T-helper 9 cell (primary cell): Measurements from ENCODE around the gene RCN2.
"Not testable (repeated sequence)": the region's sequence is repeated elsewhere in the genome, so short reads cannot be mapped to it uniquely, and the experiment has no call there.

Experiments
- DNase-seq: peaks from one replicate; pipeline ENCODE4 v3.0.0-alpha.2; 2020

RCN2 gene

DNA sequence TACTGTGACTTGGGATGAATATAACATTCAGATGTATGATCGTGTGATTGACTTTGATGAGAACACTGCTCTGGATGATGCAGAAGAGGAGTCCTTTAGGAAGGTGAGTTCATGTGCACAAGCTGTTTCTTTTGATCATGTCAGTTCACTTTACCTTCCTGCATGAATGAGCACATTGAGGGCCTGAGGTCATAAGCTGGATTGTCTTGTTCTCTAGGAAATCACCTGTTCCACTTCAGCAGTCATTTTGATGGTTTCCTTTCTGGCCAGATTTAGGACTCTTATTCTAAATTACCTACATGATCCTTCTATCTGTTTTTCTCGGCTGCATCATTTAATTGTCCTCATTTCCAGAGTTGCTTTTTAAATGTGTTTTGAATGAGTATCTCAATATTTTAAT is 4.1 kb downstream of the RCN2 start:
- DNase-seq: no peak

DNA sequence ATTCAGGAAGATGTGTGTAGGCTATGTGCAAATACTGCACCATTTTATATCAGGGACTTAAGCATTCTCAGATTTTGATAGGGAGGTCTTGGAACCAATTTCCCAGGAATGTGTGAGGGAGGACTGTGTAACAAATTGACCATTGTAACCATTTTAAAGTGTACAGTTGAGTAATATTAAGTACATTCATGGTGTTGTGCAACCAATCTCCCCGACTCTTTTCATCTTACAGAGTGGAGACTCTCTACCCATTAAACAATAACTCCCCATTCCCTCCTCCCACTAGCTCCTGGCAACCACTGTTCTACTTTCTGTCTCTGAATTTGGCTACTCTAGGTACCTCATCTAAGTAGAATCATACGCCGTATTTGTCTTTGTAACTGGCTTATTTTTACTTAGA is 5.1 kb downstream of the RCN2 start:
- DNase-seq: no peak

DNA sequence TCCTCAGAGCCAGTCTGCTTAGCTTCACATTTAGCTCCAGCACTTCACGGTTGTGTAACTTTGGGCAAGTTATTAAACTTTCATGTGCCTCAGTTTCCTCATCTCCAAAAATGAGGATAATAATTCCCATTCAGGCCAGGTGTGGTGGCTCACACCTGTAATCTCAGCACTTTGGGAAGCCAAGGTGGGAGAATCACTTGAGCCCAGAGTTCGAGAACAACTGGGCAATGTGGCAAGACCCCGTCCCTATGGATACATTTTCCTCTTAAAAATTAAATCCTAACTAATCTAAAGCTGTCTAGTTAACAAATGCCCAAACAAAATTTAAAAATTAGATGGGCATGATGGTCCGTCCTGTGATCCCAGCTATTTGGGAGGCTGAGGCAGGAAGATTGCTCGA is 7.2 kb downstream of the RCN2 start:
- no peak for DNase-seq

GRCh38 chr15:76939715-76940114 is 8.2 kb downstream of the RCN2 start:
- no peak for DNase-seq

DNA sequence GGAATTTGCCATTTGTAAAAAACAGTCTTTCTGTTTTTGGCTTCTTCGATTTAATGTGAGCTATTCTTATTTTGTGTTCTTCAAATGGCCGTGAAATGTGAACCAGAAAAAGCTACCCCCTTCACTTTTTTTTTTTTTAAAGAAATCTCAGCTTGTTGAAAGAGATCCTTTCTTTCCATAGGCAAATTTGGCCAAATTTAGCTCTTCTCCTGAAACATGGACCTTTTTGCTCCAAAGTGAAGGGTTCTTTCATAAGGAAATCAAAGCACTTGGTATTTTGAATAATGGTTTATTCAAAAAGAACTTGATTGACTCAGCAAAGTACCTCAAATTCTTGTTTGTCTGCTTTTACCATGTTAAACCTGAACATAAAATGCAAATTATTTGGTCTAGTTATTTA is 10.1 kb downstream of the RCN2 start:
- DNase-seq: no peak

DNA sequence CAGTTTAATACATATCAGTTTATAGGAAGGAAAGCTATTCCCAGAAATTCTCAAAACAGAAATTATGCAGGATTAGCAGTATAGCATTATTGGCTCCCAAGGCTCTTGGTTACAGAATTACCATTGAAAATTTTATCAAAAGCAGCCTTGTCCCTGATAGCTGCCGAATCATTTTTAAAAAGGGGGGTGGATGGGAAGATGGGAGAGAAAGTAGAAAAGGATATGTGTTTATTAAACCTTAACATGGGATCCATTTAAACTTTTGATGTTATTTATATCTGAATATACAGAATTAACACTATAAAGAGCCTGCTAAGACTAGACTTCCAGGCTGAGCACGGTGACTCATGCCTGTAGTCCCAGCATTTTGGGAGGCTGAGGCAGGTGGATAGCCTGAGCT is 10.8 kb downstream of the RCN2 start:
- no peak for DNase-seq

DNA sequence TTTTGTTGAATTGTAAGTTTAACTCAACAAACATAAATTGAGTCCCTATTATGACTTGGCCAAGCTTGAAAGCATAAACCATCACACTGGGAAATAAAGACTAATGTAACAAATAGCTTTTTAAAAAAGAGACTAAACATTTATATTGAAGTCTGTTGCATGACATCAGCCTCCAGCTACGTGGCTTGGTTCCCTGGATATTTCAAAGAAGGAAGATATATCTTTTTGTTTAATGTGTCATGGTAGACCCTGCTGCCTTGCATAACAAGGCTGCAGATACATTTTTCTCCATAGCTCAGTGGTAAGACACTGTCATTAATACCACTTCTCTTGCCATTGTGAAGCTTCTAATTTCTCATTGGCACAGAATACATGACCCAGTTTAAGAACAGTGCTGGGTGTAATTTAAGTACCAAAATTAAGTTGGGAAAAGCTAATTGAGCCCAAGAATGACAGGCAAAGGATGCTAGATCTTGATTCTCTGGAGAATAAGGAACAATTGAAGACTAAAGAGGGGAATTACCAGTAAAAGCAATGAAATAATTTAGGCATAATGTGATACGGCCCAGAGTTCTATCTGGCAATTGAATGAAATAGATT is 14.0 kb downstream of the RCN2 start:
- no peak for DNase-seq

- no peak for DNase-seq
Measured at GRCh38 chr15:76947454-76947853, 15.9 kb downstream of the RCN2 start.

DNA sequence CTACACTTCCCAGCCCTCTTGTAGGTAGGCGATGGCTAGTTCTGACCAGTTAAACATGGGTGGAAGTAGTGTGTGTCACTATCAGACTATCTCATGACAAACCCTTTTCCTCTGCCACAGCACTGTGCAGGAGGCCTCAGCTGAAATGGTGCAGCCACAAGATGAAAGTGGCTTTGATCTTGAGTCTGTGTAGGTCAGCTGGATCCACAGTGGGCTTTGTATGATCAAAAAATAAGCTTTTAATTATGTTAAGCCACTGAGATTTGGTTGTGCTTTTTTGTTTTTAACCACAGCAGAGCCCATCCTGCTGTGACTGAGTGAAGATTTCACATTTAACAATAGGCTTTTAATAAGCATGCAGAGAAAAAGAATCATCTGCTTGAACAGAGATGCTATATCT is 19.7 kb downstream of the RCN2 start:
- no peak for DNase-seq

GRCh38 chr15:76953913-76954312 is 22.4 kb downstream of the RCN2 start:
- DNase-seq: no peak

- no peak for DNase-seq
Measured at GRCh38 chr15:76954744-76955143, 23.2 kb downstream of the RCN2 start.

GRCh38 chr15:76961268-76962011 is 29.9 kb downstream of the RCN2 start:
- no peak for DNase-seq

- no peak for DNase-seq
Measured at GRCh38 chr15:76962337-76963013, 30.9 kb downstream of the RCN2 start.

DNA sequence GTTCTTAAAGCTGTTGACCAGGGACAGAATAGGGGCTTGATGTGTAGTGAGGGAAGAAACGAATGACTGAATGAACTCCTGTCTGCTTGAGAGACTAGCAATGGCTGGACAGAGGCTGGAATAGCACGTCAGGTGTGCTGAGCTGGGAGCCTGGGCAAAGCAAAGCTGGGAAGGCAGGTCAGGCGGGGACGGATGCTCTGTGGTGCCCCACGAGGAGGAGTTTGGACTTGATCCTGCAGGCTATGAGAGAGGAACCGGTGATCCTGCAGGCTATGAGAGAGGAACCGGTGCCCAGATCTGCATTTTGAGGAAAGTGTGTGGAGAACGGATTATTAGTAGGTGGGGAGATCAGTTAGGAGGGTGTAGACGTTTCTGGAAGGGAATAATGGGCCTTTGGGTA is 32.0 kb downstream of the RCN2 start:
- no peak for DNase-seq

- DNase-seq: no peak
Measured at GRCh38 chr15:76964157-76964556, 32.6 kb downstream of the RCN2 start.

DNA sequence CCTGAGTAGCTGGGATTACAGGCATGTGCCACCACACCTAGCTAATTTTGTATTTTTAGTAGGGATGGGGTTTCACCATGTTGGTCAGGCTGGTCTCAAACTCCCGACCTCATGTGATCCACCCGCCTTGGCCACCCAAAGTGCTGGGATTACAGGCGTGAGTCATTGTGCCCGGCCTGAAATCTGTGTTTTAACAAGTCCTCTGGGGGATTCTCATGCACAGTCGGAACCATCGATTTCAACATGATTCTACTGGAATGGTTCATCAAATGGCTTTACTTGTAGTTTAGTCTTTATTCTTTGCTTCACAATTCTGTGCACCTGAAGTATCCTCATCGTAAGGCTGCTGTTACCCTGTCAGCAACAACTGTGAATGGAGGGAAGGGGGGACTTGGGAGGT is 34.5 kb downstream of the RCN2 start:
- DNase-seq: not testable (repeated sequence)

GRCh38 chr15:76967067-76967466 is 35.5 kb downstream of the RCN2 start:
- no peak for DNase-seq

GRCh38 chr15:76968306-76968705 is 36.8 kb downstream of the RCN2 start:
- DNase-seq: no peak

DNA sequence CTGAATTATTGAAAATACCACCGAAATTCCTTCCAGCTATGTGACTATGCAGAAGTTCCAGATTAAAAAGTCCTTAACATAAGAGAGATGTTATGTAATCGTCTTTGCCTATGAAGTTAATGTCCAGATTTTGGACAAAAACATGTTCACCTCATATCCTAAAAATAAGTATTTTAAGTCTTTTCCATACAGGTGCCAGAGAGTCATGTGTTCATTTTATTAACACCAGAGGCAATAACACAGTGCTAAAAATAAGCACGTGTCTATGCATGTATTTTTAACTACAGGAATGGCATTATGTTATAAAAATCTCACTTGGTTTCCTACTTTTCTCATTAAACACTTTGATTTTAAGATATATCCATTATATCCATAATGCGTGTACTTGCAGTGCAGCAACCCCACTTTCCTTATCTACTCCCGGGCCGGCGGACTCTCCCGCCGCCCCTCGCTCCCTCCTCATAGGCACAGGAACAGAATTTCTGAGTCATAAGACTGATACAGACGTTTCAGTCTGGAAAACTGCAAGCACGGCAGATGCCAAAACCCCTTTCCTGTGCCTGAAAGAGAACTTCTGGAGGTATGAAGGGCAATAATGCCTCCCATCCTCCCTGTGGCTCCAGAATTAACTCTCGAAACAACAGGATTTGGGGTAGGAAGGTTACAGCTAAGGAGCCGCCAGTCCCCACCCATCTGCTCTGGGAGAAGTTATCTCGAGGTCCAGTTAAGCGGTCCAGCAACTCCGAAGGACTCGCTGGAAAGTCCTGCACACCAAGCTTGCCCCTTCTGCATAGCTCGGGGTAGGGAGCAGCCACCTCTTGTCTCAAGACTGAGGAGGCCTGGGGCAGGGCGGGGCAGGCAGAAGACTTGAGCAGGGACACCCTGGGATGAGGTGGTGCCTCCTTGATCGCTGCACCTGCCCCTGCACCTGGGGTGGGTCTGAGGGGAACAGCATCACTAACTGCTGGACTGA is 41.1 kb downstream of the RCN2 start:
- DNase-seq: no peak

DNA sequence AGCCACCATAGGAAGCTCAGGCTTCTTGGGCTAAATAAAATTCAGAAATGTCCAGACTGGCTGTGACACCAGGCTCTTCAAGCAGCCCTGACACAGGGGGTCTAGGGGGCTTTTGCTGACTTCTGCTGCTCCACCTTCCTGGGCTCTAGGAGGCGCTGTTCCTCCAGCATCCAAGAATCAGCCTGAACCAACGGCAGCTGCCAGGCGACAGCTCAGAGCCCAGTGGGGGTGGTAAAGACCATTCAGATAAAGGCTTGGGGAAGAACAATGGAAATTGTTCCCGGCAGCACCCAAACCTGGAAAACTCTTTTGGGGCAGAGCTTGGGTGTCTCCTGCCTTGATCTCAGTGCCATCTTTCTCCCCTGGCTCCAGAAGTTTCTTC is 41.8 kb downstream of the RCN2 start:
- peak; percentile 57 for DNase-seq

DNA sequence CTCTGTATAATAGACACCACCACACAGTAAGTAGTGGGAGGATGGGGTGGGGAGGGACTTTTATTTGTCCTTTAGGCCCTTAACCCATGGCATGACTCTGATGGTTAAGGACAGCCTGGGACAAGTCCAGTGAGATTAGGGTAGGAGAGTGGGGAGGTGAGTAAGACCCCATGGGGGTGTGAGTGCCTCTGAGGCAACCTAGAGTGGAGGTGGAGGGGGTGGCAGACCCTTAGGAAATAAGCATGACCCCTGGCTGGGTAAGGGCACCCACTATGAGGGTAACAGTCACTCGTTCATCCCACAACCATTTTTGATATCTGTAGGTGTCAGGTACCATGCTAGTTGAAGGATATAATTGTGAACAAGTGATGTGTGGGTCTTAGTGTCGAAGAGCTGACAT is 42.4 kb downstream of the RCN2 start:
- no peak for DNase-seq

DNA sequence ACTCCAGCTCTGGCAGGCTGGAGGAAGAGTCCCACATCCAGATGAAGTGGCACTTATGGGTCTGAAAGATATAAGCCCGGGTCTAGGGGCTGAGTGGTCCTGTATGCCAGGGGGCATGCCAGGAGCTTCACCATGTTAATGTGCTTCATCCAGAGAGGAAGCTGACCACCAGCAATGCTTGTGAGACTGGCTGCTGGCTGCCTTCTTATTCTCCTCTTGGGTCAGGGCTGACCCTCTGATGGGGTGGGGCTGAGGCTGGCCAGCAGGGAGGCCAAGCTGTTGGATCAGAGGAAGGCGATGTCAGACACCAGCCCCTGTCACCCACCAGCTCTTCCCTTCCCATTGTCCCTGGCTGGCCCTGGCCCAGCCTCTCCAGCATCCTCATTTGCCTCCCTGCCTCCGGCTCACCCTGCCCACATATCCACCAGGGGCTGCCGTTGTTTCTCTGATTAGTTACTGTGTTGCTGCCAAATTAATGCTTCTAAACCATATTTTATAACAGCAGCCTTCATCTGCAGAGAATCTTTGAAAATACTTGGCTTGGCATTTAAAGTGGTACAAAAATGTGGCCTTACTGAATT is 43.0 kb downstream of the RCN2 start:
- no peak for DNase-seq

DNA sequence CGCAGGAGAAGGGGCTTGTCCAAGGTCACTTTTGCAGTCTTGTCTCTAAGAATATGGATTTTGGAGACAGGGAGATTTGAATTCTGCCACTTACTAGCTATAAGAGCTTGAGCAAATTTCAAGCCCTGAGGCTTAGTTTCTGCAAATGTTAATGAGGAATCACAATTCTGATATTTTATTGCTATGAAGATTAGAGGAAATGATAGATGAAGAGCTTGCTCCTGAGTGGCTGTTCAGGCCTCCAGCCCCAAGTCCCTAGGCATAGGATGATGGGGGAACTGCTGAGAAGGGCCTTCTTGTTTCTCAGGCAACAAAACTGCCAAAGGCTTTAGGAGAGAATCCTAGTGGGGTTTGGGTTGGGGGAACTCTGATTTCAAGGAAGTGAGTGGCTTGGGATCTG is 44.6 kb downstream of the RCN2 start:
- DNase-seq: no peak
